DOHH2 (cell line): ENCODE measurements around the gene VGLL4.

Experiments used
- CTCF ChIP-seq: fragments of 200-600 bp; sonication (generic); IDR thresholded peaks from one replicate; pipeline ENCODE4 v1.5.1; 2014; ENCODE audit warnings: antibody characterized with exemption, mild to moderate bottlenecking, low read depth, low read length; ENCODE audit not compliant: poor library complexity, severe bottlenecking
- EZH2phosphoT487 ChIP-seq: fragments of 200-600 bp; sonication (generic); IDR thresholded peaks from 2 replicates; pipeline ENCODE4 v1.6.1; 2017; ENCODE audit warnings: borderline replicate concordance, mild to moderate bottlenecking, antibody characterized with exemption, low read length, moderate library complexity, mixed read lengths

- TF ChIP-seq CTCF (no peak), EZH2phosphoT487 (no peak)
Observed at GRCh38 chr3:11545186-11545851, 98.4 kb downstream of the VGLL4 start.
